HepG2 (cell line): ENCODE results near the gene CAT. TPM values are rescaled to one million over a fixed set of nuclear protein-coding genes. Genes with fewer than 3 reads are reported as not detected.

Experiments
- ATF7 ChIP-seq, 2 experiments: fragments of 450-650 bp in 1 of 2; sonication (generic) in 1 of 2; formaldehyde crosslinking in 1 of 2; IDR thresholded peaks; 2 replicates each; pipeline versions ENCODE4 v1.4.0 to v1.6.1; 2016 to 2020; ENCODE audit warnings: antibody characterized with exemption in 1 of 2, mild to moderate bottlenecking in 1 of 2, missing genetic modification reagents in 1 of 2
- CHCHD3 ChIP-seq: sonication (generic); formaldehyde crosslinking; IDR thresholded peaks from 2 replicates; pipeline ENCODE4 v1.8.0; 2022; ENCODE audit warnings: mild to moderate bottlenecking, missing genetic modification reagents, moderate library complexity
- EZH2 ChIP-seq: conservative IDR thresholded peaks from 2 replicates; pipeline ENCODE4 v1.6.1; 2012; ENCODE audit warnings: mild to moderate bottlenecking, low read depth, low read length, moderate library complexity
- HCFC1 ChIP-seq: fragments of 150-350 bp; IDR thresholded peaks from 2 replicates; pipeline ENCODE4 v1.6.1; 2014; ENCODE audit warnings: low read depth, low read length
- NFYC ChIP-seq: IDR thresholded peaks from 2 replicates; pipeline ENCODE4 v1.6.1; 2016; ENCODE audit warnings: missing genetic modification reagents, missing compliant biosample characterization
- RAD51 ChIP-seq: fragments of 450-650 bp; IDR thresholded peaks from 2 replicates; pipeline ENCODE4 v1.6.1; 2016; ENCODE audit warnings: borderline replicate concordance
- ZNF546 ChIP-seq: sonication (generic); formaldehyde crosslinking; conservative IDR thresholded peaks from 2 replicates; pipeline ENCODE4 v1.8.1; 2023; ENCODE audit warnings: mild to moderate bottlenecking, missing genetic modification reagents
- ZNF674 ChIP-seq: sonication (generic); formaldehyde crosslinking; IDR thresholded peaks from 2 replicates; pipeline ENCODE4 v1.5.0; 2020; ENCODE audit warnings: low read depth, mild to moderate bottlenecking, missing genetic modification reagents
- ZNF749 ChIP-seq: sonication (generic); formaldehyde crosslinking; IDR thresholded peaks from 2 replicates; pipeline ENCODE4 v1.8.0; 2022; ENCODE audit warnings: mild to moderate bottlenecking, missing genetic modification reagents, moderate library complexity, borderline replicate concordance
- ZSCAN22 ChIP-seq: sonication (generic); formaldehyde crosslinking; IDR thresholded peaks from 2 replicates; pipeline ENCODE4 v1.4.0; 2020; ENCODE audit warnings: mild to moderate bottlenecking, missing genetic modification reagents
- polyA plus RNA-seq, 8 experiments: library from polyadenylated mRNA; depleted of rRNA in 3 of 8; stranded (reverse) in 7 of 8; unstranded in 1 of 8; fragments of >200 nt; fragmentation: Illumina TruSeq in 4 of 8; extraction: Trizol in 4 of 8; gene quantifications; 2 replicates each; pipeline versions ENCODE4 v1.2.1 to v1.2.3, GENCODE V29; 2011 to 2016; ENCODE audit warnings: low read depth in 4 of 8, missing spikeins in 1 of 8, mixed read lengths in 1 of 8; ENCODE audit not compliant: insufficient read depth in 1 of 8
- total RNA-seq, 5 experiments: library from RNA; depleted of rRNA; stranded (reverse); fragments of >200 nt; fragmentation: Illumina TruSeq; extraction: Trizol; gene quantifications; 2 replicates each; pipeline ENCODE4 v1.2.3, GENCODE V29; 2016; ENCODE audit warnings: low read depth in 1 of 5
- TF ChIP-seq, protein P1 (sequence below): sonication (generic); formaldehyde crosslinking; IDR thresholded peaks from 2 replicates; pipeline ENCODE4 v1.4.0; 2020; ENCODE audit warnings: mild to moderate bottlenecking, missing genetic modification reagents
- TF ChIP-seq, protein P2 (sequence below): sonication (generic); formaldehyde crosslinking; IDR thresholded peaks from 2 replicates; pipeline ENCODE4 v1.4.0; 2020; ENCODE audit warnings: missing genetic modification reagents
- TF ChIP-seq, protein P3 (sequence below): conservative IDR thresholded peaks from 2 replicates; pipeline ENCODE4 v1.6.1; 2018; ENCODE audit warnings: missing genetic modification reagents
- TF ChIP-seq, protein P4 (sequence below): IDR thresholded peaks from 2 replicates; pipeline ENCODE4 v1.6.1; 2016; ENCODE audit warnings: missing genetic modification reagents, missing compliant biosample characterization
- TF ChIP-seq, protein P5 (sequence below): sonication (generic); formaldehyde crosslinking; IDR thresholded peaks from 2 replicates; pipeline ENCODE4 v1.4.0; 2020; ENCODE audit warnings: mild to moderate bottlenecking, missing genetic modification reagents

CAT gene
- total and polyA plus RNA-seq, 2 of the 13 experiments (the other 11 are each of a cell fraction or from before 2014, with no cell fraction given): 107 to 136 TPM

DNA sequence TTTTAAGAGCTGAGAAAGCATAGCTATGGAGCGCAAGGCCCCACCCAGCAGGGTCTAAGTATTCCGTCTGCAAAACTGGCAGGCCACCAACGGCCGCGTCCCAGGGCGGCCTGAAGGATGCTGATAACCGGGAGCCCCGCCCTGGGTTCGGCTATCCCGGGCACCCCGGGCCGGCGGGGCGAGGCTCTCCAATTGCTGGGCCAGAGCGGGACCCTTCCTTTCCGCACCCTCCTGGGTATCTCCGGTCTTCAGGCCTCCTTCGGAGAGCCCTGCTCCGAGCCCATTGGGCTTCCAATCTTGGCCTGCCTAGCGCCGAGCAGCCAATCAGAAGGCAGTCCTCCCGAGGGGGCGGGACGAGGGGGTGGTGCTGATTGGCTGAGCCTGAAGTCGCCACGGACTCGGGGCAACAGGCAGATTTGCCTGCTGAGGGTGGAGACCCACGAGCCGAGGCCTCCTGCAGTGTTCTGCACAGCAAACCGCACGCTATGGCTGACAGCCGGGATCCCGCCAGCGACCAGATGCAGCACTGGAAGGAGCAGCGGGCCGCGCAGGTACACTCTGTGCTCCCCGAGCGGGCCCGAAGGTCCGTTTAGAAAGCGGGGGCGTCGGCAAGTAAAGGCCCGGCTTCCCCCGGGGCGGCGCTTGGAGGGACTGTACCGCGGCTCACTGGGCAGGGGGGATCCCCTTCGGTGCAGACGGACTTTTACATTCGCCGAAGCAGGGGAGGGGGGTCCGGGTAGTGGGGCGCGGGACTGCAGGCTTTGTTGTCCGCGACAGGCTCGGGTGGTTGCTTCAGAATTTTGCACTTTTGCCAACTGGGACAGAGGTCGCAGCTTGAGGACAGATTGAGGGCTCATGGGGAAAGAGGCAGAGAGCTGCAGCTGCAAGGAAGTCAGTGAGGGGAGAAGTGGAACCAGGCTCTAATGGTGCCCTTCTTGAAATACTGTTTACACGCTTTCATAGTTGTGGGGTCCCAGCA, at the start of gene CAT (continued):
- TF ChIP-seq, protein P1, sequence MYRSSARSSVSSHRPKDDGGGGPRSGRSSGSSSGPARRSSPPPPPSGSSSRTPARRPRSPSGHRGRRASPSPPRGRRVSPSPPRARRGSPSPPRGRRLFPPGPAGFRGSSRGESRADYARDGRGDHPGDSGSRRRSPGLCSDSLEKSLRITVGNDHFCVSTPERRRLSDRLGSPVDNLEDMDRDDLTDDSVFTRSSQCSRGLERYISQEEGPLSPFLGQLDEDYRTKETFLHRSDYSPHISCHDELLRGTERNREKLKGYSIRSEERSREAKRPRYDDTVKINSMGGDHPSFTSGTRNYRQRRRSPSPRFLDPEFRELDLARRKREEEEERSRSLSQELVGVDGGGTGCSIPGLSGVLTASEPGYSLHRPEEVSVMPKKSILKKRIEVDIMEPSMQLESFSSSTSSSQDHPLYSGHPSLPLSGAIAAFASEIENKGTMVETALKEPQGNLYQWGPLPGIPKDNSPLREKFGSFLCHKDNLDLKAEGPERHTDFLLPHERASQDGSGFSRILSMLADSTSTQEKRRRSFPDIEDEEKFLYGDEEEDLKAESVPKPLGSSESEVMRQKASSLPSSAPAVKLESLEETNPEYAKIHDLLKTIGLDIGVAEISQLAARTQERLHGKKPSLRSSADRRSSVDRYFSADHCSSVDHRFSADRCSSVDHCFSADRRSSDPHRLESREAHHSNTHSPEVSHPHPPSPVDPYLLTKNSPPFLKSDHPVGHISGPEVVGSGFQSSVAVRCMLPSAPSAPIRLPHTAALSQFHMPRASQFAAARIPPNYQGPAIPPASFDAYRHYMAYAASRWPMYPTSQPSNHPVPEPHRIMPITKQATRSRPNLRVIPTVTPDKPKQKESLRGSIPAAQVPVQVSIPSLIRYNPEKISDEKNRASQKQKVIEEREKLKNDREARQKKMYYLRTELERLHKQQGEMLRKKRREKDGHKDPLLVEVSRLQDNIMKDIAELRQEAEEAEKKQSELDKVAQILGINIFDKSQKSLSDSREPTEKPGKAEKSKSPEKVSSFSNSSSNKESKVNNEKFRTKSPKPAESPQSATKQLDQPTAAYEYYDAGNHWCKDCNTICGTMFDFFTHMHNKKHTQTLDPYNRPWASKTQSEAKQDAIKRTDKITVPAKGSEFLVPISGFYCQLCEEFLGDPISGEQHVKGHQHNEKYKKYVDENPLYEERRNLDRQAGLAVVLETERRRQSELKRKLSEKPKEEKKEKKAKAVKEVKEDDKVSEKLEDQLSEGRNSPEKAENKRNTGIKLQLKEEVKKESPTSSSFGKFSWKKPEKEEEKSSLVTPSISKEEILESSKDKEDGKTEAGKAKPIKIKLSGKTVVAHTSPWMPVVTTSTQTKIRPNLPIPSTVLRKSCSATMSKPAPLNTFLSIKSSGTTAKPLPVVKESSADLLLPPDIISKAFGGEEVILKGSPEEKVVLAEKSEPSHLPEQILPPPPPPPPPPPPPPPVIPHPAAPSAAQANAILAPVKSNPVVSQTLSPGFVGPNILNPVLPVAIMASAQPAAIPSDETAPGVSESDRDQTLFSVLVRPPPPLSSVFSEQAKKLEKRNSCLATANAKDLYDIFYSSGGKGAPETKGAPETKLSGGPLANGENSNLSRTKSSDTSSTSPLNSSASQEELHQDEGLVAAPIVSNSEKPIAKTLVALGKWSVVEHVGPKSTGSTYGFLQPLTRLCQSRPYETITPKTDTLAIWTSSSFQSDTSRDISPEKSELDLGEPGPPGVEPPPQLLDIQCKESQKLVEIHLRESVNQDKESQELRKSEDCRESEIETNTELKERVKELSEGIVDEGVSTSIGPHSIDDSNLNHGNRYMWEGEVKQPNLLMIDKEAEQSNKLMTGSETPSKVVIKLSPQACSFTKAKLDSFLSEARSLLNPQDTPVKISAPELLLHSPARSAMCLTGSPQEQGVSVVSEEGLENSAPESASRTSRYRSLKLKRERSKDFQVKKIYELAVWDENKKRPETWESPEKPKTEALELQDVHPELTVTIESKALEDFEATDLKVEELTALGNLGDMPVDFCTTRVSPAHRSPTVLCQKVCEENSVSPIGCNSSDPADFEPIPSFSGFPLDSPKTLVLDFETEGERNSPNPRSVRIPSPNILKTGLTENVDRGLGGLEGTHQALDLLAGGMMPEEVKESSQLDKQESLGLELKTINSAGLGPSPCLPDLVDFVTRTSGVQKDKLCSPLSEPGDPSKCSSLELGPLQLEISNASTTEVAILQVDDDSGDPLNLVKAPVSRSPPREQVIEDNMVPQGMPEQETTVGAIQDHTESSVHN (CRISPR knock-in tag): no peak
- TF ChIP-seq, protein P2, sequence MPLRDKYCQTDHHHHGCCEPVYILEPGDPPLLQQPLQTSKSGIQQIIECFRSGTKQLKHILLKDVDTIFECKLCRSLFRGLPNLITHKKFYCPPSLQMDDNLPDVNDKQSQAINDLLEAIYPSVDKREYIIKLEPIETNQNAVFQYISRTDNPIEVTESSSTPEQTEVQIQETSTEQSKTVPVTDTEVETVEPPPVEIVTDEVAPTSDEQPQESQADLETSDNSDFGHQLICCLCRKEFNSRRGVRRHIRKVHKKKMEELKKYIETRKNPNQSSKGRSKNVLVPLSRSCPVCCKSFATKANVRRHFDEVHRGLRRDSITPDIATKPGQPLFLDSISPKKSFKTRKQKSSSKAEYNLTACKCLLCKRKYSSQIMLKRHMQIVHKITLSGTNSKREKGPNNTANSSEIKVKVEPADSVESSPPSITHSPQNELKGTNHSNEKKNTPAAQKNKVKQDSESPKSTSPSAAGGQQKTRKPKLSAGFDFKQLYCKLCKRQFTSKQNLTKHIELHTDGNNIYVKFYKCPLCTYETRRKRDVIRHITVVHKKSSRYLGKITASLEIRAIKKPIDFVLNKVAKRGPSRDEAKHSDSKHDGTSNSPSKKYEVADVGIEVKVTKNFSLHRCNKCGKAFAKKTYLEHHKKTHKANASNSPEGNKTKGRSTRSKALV (CRISPR knock-in tag): no peak
- TF ChIP-seq, protein P3, sequence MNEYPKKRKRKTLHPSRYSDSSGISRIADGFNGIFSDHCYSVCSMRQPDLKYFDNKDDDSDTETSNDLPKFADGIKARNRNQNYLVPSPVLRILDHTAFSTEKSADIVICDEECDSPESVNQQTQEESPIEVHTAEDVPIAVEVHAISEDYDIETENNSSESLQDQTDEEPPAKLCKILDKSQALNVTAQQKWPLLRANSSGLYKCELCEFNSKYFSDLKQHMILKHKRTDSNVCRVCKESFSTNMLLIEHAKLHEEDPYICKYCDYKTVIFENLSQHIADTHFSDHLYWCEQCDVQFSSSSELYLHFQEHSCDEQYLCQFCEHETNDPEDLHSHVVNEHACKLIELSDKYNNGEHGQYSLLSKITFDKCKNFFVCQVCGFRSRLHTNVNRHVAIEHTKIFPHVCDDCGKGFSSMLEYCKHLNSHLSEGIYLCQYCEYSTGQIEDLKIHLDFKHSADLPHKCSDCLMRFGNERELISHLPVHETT (CRISPR knock-in tag): no peak
- TF ChIP-seq RAD51 (no peak), ZNF674 (CRISPR knock-in tag) (no peak), NFYC (CRISPR knock-in tag) (peak; percentile 97), ZNF749 (CRISPR knock-in tag) (no peak), HCFC1 (no peak), CHCHD3 (no peak), ZSCAN22 (no peak), EZH2 (no peak), ATF7 (IDR thresholded peaks at IDR 0.05) (no peak), ATF7 (CRISPR knock-in tag; IDR thresholded peaks at IDR 0.05) (peak; percentile 21; the same call in 1 of the 2 replicates), ZNF546 (peak; percentile 95; the same call in 1 of the 2 replicates)
- TF ChIP-seq, protein P4, sequence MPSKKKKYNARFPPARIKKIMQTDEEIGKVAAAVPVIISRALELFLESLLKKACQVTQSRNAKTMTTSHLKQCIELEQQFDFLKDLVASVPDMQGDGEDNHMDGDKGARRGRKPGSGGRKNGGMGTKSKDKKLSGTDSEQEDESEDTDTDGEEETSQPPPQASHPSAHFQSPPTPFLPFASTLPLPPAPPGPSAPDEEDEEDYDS (CRISPR knock-in tag): peak; percentile 84
- TF ChIP-seq, protein P5, sequence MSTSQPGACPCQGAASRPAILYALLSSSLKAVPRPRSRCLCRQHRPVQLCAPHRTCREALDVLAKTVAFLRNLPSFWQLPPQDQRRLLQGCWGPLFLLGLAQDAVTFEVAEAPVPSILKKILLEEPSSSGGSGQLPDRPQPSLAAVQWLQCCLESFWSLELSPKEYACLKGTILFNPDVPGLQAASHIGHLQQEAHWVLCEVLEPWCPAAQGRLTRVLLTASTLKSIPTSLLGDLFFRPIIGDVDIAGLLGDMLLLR (CRISPR knock-in tag): no peak
